HT-29 (cell line): ENCODE results near the gene ZNF319. TPM values are rescaled to one million over a fixed set of nuclear protein-coding genes. Genes with fewer than 3 reads are reported as not detected.
"Not testable (repeated sequence)": the region's sequence is repeated elsewhere in the genome, so short reads cannot be mapped to it uniquely, and the experiment has no call there.

Experiments
- DNase-seq: peaks from one replicate; pipeline ENCODE4 v3.0.0-alpha.2; 2015; ENCODE audit warnings: low spot score
- total RNA-seq: library from RNA; depleted of rRNA; stranded (reverse); fragments of >200 nt; shearing (Covaris generic); gene quantifications from 2 replicates; pipeline ENCODE4 v1.2.3, GENCODE V29; 2014

The ZNF319 gene
- total RNA-seq, 1 experiment from 2014 or later, result 2.0 TPM

DNA sequence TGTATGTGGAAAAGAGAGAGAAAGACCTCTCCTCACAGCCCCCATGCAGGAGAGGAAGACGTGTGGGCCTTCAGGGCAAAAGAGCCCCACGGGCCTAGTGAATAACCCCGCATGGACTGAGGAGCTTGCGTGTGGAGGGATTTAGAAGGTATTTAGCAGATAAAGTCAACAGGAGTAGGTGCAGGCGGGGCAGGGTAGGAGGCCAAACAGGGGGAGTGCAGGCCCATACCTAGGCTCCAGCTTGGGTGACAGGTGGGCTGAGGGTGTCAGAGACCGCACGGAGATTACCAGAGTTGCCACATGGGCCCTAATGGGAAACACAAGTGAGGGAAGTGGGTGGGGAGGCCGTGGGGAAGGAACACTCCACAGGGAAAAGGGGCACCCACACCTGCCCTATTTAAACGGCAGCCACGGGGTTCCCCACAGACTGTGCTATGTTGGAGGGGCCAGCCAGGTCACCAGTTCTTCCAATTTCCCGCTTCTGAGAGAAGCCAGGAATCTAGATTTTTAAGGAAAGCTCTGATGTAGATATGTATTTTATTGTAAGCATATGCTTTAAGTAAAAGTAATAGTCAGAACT is 21.4 kb downstream of the ZNF319 start:
- DNase-seq, result no peak

DNA sequence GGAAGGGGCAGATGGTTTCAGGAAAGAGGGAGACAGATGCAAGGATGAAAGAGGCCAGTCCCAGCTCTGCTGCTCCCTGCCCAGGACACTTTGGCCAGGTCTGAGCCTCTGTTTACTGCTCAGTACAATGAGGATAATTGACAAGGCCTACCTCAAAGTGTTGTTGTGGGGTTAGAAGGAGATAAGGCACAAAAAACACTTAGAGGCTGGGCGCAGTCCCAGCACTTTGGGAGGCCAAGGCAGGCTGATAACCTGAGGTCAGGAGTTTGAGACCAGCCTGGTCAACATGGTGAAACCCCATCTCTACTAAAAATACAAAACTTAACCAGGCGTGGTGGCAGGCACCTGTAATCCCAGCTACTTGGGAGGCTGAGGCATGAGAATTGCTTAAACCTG is 22.4 kb downstream of the ZNF319 start:
- DNase-seq, result not testable (repeated sequence)

DNA sequence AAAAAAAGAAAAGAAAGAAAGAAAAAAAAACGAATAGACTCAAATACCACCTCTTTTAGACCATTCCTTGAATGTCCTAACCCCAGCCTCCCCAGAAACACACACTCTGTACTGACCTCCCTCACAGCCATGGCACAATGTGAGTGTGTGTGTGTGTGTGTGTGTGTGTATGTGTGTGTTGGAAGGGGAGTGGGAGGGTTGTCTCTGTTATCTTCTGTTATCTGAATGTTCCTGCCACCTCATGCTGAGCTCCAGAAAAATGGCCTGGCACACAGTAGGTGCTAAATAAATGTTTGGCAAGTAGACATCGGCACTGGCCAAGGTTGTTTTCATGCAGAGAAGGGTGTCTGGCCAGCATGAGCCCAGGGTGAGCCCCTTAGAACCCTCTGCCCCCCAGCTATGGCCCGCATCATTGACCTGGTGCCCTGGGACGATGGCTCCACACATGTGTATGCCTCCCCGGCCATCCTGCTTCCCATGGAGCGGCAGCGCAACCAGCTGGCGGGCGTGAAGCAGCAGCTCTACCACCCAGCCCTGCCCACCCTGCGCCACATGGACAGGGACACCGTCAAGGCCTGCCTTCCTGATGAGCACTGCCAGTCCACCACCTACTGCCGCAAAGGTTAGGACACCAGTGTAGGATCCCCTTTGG is 22.9 kb downstream of the ZNF319 start:
- no peak for DNase-seq

DNA sequence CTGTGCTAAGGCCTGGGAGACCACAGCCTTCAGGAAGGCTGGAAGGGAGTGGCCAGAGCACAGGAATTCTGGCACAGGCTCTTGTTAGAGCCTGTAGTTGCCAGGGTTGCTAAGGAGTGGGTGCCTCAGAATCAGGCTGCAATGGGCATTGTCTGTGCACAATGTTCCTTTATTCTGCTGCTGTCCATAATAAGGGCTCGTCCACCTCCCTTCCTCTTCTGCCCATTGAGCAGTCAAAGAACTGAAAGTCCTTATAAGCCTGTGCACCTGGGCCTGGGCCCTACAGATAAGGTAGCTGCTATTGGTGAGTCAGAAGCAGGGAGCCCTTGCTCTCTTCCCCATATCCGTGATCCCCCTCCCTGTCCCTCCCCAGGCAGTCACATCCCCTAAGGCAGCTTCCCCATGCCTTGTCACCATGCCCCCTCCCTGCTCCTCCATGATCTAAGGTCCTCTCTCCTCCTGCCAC is 24.1 kb downstream of the ZNF319 start:
- no peak for DNase-seq

GRCh38 chr16:57972306-57972705 is 28.2 kb downstream of the ZNF319 start:
- DNase-seq, result no peak

- no peak for DNase-seq
Observed at GRCh38 chr16:57971848-57972247, 28.6 kb downstream of the ZNF319 start.

DNA sequence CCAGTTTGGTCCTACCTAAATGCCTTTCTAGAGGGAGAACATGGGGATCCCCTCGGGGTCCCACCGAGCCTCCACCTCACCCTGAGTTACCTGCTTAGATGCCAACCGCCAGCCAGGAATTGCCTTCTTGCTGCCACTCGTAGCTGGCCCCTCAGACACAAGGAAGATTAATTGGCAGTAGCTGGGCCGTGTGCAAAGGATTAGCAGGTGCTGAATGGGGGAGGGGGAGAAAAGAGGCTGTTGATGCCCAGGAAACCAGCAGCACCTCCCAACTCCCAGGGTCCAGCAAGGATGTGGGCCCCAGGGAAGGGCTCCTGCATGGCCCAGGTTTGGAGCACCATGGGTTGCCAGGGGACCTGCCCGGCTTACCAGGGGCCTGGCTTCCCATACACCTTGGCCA is 29.5 kb downstream of the ZNF319 start, which contains the start of gene CNGB1:
Gene CNGB1 (minus strand): TSS at position 159 of the 400 bp plus-strand sequence. CDS start 3,842 bp downstream, outside the sequence.
- no peak for DNase-seq

- DNase-seq, result no peak
Observed at GRCh38 chr16:57970319-57970718, 30.2 kb downstream of the ZNF319 start.

GRCh38 chr16:57969451-57970123 is 30.9 kb downstream of the ZNF319 start:
- DNase-seq, result no peak

DNA sequence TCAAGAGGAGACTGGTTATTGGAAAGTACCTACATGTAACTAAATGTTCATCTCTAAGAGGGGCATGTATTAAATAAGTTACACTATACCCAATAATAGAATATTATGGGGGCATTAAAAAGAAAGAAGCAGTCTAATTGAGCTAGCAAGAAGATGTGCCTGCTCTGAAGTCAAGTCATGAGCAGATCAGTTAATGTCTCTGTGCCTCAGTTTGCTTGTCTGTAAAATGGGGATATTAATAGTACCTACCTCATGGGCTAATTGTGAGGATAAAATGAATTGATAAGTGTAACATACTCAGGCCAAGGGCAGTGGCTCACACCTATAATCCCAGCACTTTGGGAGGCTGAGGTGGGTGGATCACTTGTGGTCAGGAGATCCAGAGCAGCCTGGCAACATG is 32.6 kb downstream of the ZNF319 start:
- no peak for DNase-seq

- DNase-seq, result no peak
Observed at GRCh38 chr16:57966986-57967385, 33.5 kb downstream of the ZNF319 start.

DNA sequence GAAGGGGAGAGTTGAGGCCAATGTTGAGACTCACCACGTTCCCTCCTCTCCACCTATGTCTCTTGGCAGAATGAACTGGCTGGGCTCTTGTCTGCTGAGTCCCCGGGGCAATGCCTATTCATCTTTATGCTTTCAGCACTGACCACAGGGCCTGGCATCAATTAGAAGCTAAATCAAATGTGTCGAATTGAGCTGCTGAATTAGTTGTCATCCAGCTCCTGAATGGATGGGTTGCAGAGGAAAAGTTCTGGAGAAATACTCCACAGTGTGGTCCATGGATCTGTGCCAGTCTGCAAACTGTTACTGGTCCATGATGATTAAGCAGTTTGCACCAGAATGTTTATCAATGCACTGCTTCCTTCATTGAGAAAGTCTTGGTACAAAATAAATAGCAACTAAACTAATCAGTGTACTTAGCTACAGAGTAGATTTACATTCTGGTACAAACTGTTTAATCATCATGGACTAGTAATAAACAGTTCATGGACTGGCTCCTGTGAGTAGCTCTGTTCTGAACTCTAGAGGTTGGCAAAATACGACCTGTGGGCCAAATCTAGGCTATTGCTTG is 34.2 kb downstream of the ZNF319 start:
- DNase-seq, result no peak

DNA sequence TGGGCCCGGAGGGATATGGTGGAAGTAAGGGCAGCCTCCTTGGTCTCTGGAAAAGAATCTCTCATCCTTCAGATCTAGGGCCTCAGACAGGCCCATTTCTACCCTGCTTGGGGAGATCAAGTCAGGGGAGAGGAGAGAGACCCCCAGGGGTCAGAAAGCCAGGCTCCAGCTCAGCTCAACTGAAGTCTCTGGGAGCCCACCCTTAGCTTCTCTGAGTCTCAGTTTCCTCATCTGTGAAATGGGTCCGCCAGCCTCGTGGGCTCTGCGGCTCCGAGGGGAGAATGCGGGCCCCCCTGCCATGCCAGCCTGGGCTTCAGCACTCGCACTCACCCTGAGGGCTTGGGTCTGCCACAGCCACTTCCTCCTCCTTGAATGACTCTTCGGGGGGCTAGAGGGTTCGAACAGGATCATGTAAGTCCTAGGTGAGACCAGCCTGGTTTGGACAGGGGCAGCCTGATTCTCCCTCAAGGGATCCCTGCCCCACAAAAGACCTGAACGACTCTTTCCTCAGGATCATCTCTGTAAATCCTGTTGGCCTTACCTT is 36.2 kb downstream of the ZNF319 start:
- no peak for DNase-seq

DNA sequence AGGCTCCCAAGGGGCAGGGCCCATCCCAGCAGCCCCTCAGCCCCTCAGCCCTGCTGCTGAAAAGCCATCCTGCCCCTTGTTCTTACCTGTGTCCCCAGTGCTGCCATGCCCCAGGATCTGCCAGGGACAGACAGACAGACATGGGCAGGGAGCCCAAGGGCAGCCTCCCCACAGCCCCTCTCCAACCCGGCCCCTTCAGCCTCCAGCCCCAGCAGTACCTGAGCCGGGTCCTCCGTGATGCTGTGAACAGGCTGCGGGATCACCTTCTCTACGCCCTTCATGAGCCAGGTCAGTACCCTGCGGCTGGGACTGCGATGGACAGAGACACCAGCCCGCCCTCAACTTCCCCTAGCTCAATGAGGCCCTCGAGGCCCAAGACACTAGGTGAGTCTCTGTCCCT is 37.7 kb downstream of the ZNF319 start:
- DNase-seq, result no peak

DNA sequence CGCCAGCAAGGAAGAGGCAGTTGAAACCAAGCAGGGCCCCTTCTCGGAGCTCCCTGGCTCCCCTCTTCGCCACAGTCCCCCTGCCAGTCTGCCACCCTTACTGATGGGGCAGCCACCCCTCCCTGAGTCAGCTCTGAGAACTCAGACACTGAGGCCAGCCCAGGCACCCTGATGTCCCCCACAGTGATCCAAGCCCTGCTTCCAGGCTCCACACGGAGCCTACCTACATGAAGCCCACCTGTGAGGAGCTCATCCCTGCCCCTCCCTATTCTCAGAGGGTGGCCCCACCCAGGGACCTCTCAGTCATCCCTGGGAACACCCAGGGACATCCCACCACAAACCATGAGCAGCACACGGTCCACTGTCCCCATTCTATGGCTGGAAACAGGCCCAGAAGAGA is 38.4 kb downstream of the ZNF319 start:
- DNase-seq, result no peak

DNA sequence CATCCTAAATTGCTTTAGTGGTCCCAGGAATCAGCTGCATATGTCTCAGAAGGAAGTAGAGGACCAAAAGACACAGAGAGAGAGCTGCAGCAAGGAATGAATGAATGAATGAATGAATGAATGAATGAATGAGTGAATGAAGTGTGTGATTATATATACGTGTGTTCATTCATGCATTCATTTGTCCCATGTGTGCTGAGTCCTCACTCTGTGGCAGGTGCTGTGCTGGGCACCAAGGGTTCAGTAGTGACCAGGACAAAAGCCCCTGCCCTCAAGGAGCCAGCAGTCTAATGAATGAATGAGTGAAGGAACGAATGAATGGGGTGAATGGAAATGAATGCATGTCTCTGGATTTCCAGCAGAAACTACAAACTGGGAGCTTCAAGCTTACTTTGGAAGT is 38.9 kb downstream of the ZNF319 start:
- DNase-seq, result no peak

DNA sequence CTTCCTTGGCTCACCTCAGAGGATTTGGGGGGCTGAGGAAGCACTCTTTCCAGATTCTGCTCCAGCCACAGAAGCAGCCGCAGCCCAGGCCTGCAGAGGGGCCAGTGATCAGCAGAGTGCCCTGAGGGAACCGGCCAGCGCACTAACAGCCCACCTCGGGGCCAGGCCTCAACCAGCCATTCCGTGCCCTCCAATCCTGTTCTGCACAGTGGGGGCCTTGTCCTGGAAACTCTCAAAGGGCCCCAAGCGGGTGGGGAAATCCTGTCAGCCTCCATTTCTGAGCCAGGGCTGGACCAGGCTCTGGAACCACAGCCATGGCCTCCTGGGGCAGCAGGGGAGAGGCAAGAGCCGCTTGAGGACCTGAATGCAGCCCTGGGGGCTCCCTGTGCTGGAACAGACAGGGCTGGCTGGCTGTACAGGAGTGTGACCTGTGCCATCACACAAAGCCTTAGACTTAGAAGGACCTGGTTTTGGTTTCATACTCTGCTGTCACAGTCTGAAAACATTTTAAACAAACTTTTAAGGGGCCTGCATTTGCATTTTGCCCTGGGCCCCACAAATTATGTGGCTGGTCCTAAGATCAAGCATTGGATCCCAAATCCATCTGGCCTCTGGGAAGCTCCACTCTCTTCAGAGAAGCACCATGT is 39.5 kb downstream of the ZNF319 start:
- DNase-seq, result no peak

DNA sequence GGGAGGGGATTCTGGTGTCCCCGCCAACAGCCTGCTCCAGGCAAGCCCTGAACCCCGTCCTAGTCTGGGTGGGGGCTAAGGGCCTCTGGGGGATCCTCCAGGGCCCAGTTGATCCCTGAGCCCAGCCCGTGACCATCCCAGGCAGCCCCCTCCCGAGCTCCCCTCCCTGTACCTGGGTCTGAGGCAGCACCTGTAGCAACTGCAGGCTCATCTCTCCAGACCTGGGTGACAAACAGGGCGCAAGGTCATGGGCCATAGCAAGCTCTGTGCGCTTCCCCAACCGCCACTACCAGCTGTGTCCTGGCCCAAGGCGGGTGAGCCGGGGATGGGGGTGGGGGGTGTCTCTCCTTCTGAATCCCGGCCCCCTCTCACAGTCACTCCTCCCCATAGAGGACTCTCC is 40.2 kb downstream of the ZNF319 start:
- no peak for DNase-seq

DNA sequence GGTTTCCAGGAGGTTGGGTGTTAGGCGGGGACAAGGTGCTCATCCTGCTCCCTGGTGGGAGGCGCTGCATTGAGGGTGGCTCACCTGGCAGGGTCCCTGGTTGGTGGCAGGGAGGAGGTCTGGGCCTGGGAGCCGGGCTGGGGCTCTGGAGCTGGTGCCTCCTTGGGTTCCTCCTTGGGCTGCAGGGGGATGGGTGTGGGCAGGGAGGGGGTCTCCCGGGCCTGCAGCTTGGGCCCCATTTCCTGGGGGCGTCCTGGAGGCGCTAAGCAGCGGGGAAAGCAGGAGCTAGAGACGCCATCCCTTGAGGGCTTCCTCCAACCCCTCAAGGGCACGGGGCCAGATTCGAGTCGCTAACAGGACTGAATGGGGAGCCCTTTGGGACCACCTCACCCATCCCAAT is 40.7 kb downstream of the ZNF319 start:
- no peak for DNase-seq

DNA sequence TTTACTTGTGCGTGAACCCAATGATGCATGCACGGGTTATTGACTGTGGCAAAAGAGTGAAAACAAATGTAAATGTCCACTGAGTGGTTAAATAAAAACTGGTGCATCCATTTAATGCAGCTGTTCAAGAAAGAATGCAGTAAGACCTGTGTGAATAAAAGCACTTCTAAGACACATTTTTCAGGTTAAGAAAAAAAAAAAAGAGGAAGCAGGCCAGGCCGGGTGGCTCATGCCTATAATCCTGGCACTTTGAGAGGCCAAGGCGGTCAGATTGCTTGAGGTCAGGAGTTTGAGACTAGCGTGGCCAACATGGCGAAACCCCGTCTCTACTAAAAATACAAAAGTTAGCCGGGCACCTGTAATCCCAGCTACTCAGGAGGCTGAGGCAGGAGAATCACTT is 41.4 kb downstream of the ZNF319 start:
- DNase-seq, result no peak

DNA sequence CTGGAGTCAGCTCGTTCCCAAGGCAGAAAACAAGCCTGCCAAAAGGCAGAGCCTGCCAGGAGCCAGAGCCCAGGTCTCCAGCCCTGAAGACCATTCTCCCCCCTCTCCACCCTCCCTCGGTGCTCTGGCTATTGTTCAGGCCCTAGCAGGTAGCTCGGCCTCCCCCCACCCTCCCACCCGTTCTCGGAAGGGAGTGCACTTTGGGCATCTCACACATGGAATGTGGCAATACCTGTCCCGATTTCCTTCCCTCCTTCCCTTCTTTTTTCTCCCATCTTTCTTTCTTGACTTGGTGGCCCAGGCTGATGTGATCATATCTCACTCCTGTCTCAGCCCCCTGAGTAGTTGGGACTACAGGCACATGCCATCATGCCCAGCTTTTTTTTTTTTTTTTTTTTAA is 41.9 kb downstream of the ZNF319 start:
- DNase-seq, result no peak
